CD4-positive, alpha-beta T cell treated with Interleukin-4 for 1 hour (primary cell): ENCODE measurements around the gene PLPP3.

Experiments used
- DNase-seq, 2 donors: peaks; one replicate each; pipeline ENCODE4 v3.0.0-alpha.2; 2020 to 2022

The PLPP3 gene

GRCh38 chr1:56517404-56518130 lies 61.8 kb downstream of the PLPP3 start:
- DNase-seq = no peak

DNA sequence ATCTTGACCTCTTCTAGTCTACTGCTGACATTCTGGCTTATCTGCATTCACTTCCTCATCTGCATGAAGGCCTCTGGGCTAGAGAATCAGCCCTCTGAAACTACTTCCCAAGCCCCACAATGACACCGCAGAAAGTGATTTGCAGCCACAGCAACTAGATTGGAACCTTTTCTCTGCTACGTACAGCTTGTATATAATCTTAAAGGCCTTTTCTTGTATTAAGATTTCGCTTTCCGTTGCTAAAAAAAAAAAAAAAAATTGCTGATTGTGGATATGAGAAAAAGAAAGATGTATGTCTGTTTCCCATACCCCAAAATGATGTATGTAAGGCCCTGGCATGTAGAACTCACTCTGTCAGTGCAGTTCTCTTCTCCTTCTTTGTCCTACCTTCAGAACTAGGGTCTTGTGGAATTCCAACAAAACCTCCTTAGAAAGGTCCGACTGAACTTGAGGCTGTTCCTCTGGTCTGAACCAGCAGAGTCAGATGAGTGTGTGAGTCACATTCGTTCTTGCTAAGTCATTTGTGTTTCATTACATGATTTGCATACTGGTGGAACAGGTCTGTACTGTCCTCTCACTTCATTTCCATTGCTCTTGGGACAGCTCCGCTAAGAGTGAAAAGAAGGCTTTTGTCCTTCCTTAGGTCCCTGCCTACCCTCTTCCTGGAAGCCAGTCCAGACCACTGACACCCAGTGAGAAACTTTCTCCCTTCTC lies 62.7 kb downstream of the PLPP3 start:
- DNase-seq = peak in 1 of 2 donors; percentile 27

DNA sequence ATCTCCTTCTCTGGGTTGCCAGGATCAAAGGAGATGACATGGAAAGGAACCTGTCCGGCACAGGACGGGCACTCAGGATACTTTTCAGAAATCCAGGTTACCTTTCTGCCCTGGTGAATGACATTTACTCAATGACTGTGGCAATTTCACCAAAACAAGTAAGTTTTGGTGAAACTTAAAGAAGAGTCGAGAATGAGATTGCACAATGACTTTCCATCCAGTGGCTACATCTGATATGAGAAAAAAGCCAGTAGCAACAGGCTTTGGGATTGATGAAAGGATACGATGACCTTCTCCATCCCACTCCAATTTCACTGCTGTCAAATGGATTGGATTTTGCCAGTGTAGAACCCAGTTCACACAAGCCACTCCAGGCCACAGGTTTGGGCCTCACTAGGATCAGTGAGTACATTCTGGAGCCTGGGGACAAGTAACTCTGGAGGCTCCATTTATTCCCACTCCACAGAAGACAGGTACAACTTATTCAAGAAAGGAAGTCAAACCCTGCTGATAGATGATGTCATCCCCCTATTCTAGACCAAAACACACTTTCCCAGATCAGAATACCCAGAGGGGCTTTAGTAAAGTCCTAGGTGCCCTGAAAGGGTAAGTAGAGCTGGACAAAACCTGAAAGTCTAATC lies 63.3 kb downstream of the PLPP3 start:
- no peak for DNase-seq

- no peak for DNase-seq
Measured at GRCh38 chr1:56512724-56513494, 66.5 kb downstream of the PLPP3 start.

DNA sequence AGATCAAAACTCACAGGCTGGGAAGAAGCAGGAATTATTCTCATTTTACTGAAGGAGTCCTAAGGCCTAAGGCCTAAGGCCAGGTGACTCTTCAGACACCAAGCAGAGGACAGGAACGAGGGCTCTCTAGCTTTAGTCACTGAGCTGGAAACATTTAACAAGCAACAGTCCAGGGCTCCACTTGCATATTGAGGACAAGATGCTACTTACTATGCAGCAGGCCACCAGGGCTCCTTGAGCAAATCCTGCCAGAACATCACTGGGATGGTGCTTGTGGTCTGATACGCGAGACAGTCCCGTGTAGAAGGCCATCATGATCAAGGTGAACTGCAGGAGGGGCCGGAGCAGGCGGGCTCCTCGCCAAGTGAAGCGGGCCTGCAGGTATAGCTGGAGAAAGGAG lies 67.6 kb downstream of the PLPP3 start:
- DNase-seq = no peak

DNA sequence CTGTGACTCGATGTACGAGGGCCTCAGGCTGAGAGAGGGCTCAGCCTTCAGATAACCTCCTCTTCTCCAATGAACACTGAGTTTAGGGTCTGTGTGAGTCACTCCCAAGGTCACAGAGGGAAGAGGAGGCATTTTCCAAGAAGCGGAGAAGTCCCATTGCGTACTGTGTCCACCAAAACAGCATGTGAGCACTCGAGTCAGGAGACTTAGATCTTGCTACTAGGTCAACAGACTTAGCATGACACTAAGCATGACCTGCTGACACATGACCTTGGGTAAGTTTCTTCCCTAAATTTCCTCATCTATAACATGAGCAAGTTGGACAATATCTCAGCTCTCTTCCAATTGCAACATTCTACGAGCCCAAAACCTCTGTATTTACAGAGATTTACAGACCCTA lies 68.0 kb downstream of the PLPP3 start:
- DNase-seq = peak in 1 of 2 donors; percentile 18

- no peak for DNase-seq
Measured at GRCh38 chr1:56510642-56511021, 68.7 kb downstream of the PLPP3 start.

- no peak for DNase-seq
Measured at GRCh38 chr1:56509713-56510641, 69.4 kb downstream of the PLPP3 start.

- DNase-seq = peak in 1 of 2 donors; percentile 45
Measured at GRCh38 chr1:56508523-56508983, 70.8 kb downstream of the PLPP3 start.

DNA sequence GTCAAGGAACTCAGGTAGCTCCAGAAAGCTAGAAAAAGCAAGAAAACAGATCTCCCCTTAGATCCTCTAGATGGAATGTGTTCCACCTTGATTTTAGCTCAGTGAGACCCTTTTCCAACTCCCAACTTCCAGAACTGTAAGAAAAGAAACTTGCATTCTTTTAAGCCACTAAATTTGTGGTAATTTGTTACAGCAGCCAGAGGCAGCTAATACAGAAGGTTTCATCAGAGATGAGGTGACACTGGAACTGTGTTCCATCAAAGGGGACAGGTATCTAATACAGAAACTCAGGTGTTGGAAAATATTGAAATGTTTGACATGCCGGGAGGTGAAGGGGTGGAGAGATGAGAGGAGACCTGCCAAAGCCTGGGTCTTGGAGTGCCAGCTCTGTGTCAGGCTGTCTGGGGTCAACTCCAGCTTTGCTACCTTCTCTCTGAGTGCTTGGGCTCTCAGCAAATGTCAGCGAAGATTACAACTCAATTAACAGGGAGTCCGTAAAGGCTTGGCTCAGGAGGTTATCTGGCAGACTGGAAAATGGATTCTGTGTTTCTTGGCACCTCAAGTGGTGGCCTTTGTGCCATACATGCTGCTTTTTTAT lies 71.3 kb downstream of the PLPP3 start:
- DNase-seq = no peak

DNA sequence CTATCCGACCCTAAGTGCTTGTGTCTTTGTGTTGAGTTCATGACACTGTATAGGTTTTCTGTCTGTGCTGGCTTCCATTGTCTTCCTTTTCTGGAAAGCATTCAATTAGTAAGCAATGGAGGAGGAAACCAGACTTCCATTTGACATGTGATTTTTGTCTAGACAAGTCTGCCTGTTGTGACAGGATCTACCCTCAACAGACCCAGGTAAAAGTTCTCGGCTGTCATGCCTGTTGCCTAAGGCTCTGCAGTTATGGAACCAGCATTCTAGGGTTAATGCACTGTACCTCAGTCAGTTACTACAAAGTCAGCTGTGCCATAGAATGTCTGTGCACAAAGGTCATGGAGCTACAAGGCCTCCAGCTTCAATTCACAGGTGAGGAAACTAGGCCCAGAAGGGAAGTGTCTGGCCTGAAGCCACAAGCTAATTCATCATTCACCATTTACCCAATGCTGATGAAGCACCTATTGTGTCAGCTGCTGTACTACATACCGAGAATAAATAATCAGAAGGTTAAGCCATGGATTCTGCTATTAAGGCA lies 72.3 kb downstream of the PLPP3 start:
- no peak for DNase-seq

DNA sequence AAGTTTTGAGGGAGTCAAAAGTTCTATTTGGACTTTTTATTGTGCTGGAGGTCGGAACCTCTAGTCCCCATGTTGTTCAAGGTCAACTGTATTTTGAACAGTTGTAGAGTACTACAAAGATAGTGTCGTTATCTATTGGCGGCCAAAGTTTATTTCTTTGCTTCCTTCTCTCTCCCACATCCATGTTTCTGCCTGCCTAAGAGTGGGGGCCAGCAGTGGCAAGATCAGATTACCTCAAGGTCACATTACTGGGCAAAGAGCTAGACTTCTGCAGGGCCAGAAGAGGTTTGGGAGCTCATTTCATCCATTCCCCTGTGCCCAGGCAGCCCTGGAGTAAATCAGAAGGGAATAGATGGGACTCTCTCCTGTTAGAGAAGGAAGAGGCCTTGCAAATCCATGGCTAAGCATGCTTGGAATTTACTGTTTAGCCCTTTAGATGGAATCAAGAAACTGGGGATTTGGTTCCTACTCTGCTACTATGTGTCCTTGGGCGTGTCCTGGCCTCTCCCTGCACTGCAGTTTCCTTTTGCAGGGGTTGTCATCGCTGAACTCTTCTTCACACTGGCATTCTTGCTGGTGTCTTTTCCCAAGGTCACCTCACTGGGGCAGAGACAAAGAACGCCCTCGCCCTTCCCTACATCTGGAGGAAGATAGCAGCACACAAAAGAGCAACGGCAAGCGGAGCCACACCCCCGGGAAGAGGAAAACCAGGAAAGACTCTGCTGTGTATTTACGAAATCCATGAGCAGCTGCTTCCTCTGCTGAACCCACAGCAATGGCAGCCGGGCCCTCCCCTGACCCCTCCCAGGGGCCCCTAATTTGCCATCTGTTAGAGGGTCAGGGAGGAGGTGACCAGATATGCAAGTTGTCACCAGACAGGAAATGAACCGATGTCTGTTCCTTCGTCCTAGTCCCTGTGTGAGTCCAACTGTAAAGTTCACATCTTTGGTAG lies 73.3 kb downstream of the PLPP3 start:
- DNase-seq = no peak

DNA sequence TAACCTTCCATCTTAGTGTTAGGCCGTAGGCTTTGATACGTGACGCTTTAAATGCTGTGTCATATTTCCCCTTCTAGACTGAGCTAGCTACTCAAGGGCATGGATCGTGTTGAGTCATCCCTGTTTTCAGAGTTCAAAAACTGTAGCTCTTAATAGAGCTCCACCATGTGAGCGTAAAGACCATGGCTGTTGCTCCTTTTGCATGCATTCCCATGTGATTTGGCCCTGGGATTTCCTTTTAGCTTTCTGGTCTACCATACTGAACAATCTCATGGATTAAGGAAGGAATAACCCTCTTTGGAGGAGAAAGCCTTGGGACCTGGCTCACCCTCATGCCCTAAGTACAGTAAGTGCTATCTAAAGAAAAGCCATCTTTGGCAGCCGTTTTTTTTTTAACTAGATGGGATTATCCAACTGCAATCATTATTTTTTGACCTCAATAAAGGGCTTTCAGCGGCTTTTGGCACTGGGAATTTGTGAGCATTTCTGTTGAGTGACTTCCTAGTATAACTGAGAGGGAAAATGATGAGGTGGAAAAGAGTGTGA lies 76.6 kb downstream of the PLPP3 start:
- DNase-seq = no peak

GRCh38 chr1:56501888-56502287 lies 77.5 kb downstream of the PLPP3 start:
- DNase-seq = no peak

- no peak for DNase-seq
Measured at GRCh38 chr1:56501426-56501825, 77.9 kb downstream of the PLPP3 start.

DNA sequence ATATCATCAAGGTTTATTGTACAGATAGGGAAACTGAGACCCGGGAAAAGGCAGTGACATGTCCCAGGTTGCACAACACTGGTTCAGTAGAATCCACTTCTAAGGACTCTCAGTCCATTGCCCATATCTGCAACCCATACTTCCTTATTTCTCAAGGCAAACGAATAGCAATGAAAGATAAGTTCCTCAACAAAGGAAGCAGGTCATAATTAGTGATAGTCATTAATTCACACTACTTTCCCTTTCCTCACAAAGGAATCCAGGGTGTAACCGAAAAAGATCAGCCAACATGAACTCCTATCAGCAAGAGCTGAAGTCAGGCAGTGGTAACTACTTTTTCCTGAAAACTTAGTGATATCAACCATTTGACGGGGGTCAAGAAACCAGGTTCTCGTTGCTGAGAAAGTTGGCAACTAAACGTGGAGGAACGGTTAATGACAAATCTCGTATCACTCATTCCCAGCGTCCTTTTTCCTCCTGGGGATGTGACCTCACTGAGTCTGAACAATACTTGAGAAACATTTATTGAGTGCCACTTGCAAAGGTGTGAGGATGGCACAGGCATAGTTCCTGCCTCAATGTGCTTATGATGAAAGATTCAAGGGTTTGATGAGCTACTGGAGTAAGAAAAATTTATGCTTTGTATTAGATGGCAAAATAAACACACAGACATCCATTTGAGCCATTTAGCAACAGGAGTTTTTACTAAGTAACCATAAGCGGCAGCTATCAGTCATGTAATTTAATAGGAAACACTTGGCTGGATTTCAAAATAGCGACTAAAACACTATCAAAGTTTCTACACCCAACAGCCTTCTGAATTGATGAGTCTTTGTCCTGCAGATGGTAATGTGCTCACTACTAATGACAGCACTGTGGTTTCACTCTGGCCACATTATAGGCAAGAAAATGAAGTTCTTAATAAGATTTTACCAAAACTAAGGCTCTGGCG lies 82.3 kb downstream of the PLPP3 start:
- no peak for DNase-seq

DNA sequence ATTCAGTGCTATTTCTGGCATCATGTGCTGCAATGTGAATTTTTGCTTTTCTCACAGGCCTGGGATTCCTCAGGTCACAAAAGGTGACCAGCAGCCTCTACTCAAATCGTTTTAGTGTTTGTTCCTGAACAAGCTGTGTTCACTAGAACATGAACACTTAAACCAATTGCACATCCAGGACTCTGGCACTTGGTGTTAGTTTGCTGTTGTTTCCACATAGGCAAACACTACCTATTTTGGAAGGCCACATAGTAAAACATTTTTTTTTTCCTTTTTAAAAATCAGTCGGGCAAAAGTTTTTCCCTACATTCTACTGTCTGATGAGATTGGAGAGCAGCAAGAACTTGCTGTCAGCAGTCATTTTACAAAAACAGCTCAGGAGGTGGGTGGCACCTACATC lies 83.2 kb downstream of the PLPP3 start:
- no peak for DNase-seq

DNA sequence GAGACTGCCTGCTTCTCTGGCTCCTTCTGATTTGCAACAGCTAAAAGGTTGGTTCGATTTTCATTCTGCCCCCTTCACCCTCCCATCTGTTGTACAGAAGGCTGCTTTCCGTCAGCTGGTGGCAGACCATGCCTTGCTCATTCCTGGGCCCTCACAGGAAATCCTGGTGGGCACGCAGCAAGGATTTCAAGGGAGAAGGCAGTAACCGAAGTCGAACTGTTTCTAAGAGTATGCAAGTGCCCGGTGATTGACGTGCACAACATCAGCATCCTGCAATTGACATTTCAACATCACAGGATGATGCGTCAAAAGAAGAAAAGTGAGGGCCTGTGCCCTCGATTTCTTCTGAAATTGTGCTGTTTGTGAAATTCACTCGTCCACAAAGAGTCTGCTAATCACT lies 83.8 kb downstream of the PLPP3 start:
- DNase-seq = no peak

DNA sequence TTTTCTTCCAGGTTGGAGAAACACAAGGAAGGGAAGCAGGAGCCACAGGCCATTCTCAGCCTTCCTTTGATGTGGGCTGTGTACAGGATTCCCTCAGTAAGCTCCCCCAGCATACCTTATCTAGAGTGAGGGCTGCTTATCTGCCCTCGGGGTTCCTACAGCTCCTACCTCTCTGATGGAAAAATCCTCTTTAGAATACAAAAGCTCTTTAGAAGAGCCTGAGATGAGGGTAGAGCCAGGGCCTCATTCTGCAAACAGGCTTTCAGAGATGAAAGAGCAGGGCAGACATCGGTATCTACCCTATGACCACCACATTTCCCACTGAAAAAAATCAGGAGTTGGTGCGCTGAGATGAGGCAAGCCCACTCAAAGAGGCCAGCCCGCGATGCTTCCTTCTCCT lies 85.1 kb downstream of the PLPP3 start:
- DNase-seq = no peak
